Activated T-helper 1 cell treated with anti-CD3 and anti-CD28 coated beads, Interleukin-12 subunit alpha, Interleukin-12 subunit beta, Interleukin-2, Interleukin-4 antibody, amounts not matched to agents 30 ng/mL and 10 ng/mL and 1 ng/mL, durations not matched to agents 14 hours and 24 hours and 36 hours (primary cell): ENCODE data around the gene TTLL5. TPM values are rescaled to one million over a fixed set of nuclear protein-coding genes. Genes with fewer than 3 reads are reported as not detected.

Experiments used
- DNase-seq: peaks from one replicate; pipeline ENCODE4 v3.0.0; 2021; ENCODE audit warnings: low spot score
- H3K27ac Mint-ChIP-seq: one replicate; pipeline ENCODE4 v1.8.0; 2021; ENCODE audit warnings: mild to moderate bottlenecking, mixed read lengths
- H3K27me3 Mint-ChIP-seq: one replicate; pipeline ENCODE4 v1.8.0; 2022; ENCODE audit warnings: mild to moderate bottlenecking, moderate library complexity, mixed read lengths; ENCODE audit not compliant: insufficient read depth
- H3K36me3 Mint-ChIP-seq: one replicate; pipeline ENCODE4 v1.8.0; 2021; ENCODE audit warnings: low read depth, mixed read lengths
- H3K4me1 Mint-ChIP-seq: one replicate; pipeline ENCODE4 v1.8.0; 2021; ENCODE audit warnings: low read depth, mixed read lengths
- H3K4me3 Mint-ChIP-seq: one replicate; pipeline ENCODE4 v1.8.0; 2021; ENCODE audit warnings: mild to moderate bottlenecking, moderate library complexity, mixed read lengths
- H3K9me3 Mint-ChIP-seq: one replicate; pipeline ENCODE4 v1.8.0; 2021; ENCODE audit warnings: mixed read lengths
- intact Hi-C: fragments of 100-400 bp; cut with micrococcal nuclease; formaldehyde crosslinking; loops from one replicate; pipeline ENCODE4 v1.15.1; 2024
- total RNA-seq: library from RNA; stranded (reverse); gene quantifications from 2 replicates; pipeline ENCODE4 v1.2.3, GENCODE V29; 2022

TTLL5 gene
- total RNA-seq, 1 donor from 2014 or later = 36.2 TPM

GRCh38 chr14:75977582-75977943 is 316.5 kb downstream of the TTLL5 start:
- Mint-ChIP-seq H3K9me3 (no peaks in the 10 kb centered on the region), H3K27me3 (no peaks in the 10 kb centered on the region), H3K27ac (no peak overlapping the region), H3K4me1 (peaks cover 36% of the 10 kb centered on the region), H3K36me3 (no peaks in the 10 kb centered on the region), H3K4me3 (no peak overlapping the region)
- intact Hi-C loops = no loop called here
- no peak for DNase-seq

GRCh38 chr14:75978249-75978731 is 317.2 kb downstream of the TTLL5 start:
- DNase-seq = no peak
- Mint-ChIP-seq H3K27me3 (peaks cover 2% of the 10 kb centered on the region), H3K4me1 (peaks cover 40% of the 10 kb centered on the region), H3K9me3 (no peaks in the 10 kb centered on the region), H3K4me3 (no peak overlapping the region), H3K36me3 (no peaks in the 10 kb centered on the region), H3K27ac (no peak overlapping the region)
- intact Hi-C loops = no loop called here

- Mint-ChIP-seq H3K27ac (no peak overlapping the region), H3K4me1 (peaks cover 40% of the 10 kb centered on the region), H3K4me3 (no peak overlapping the region), H3K27me3 (peaks cover 2% of the 10 kb centered on the region), H3K36me3 (no peaks in the 10 kb centered on the region), H3K9me3 (no peaks in the 10 kb centered on the region)
- DNase-seq = no peak
- intact Hi-C loops = no loop called here
These were observed 318.1 kb downstream of the TTLL5 start for GRCh38 chr14:75979071-75979571.

- DNase-seq = no peak
- peak overlapping the region; percentile 52 for H3K27ac Mint-ChIP-seq
- peaks cover 40% of the 10 kb centered on the region for H3K4me1 Mint-ChIP-seq
- H3K9me3 Mint-ChIP-seq = no peaks in the 10 kb centered on the region
- peaks cover 5% of the 10 kb centered on the region for H3K27me3 Mint-ChIP-seq
- no peak overlapping the region for H3K4me3 Mint-ChIP-seq
- H3K36me3 Mint-ChIP-seq = no peaks in the 10 kb centered on the region
- intact Hi-C loops = loop anchor here (5.0 kb wide), 1 partner anchor 803 kb away; the partner anchor contains the start of gene TMED10
These were observed 318.9 kb downstream of the TTLL5 start for GRCh38 chr14:75979648-75980565.

- intact Hi-C loops = loop anchor here (1.0 to 5.0 kb wide), 2 partner anchors 404 to 804 kb away; partner anchors contain the start of gene TMED10
- Mint-ChIP-seq H3K36me3 (no peaks in the 10 kb centered on the region), H3K27ac (no peak overlapping the region), H3K4me1 (peaks cover 40% of the 10 kb centered on the region), H3K27me3 (peaks cover 5% of the 10 kb centered on the region), H3K4me3 (peak overlapping the region; percentile 84), H3K9me3 (no peaks in the 10 kb centered on the region)
- DNase-seq = no peak
These were observed 319.8 kb downstream of the TTLL5 start for GRCh38 chr14:75980856-75981255.

- Mint-ChIP-seq H3K4me1 (peaks cover 48% of the 10 kb centered on the region), H3K4me3 (peak within 1 kb of the TSS; percentile 84), H3K9me3 (no peaks in the 10 kb centered on the region), H3K27ac (peak within 1 kb of the TSS; percentile 85), H3K27me3 (peaks cover 5% of the 10 kb centered on the region), H3K36me3 (no peaks in the 10 kb centered on the region)
- DNase-seq = peak; percentile 27
- intact Hi-C loops = loop anchor here (1.0 to 5.0 kb wide), 5 partner anchors 75 to 804 kb away; partner anchors contain the start of gene TMED10
These were observed 320.6 kb downstream of the TTLL5 start, which contains the start of gene TGFB3 for GRCh38 chr14:75981426-75982265. Gene TGFB3, minus strand, starts transcription at chr14:75981995. Its CDS starts 1,102 bp downstream, at chr14:75980893.

- Mint-ChIP-seq H3K36me3 (no peaks in the 10 kb centered on the region), H3K9me3 (no peaks in the 10 kb centered on the region), H3K4me1 (peaks cover 52% of the 10 kb centered on the region), H3K27ac (peak overlapping the region; percentile 85), H3K27me3 (peaks cover 5% of the 10 kb centered on the region), H3K4me3 (peak overlapping the region; percentile 84)
- intact Hi-C loops = loop anchor here (1.0 to 5.0 kb wide), 4 partner anchors 76 to 805 kb away; partner anchors contain the start of gene TMED10
- DNase-seq = peak; percentile 75
These were observed 321.4 kb downstream of the TTLL5 start for GRCh38 chr14:75982266-75983018.

GRCh38 chr14:75983019-75983358 is 321.9 kb downstream of the TTLL5 start:
- Mint-ChIP-seq H3K36me3 (no peaks in the 10 kb centered on the region), H3K4me3 (peak overlapping the region; percentile 74), H3K9me3 (no peaks in the 10 kb centered on the region), H3K27ac (peak overlapping the region; percentile 48), H3K27me3 (peaks cover 5% of the 10 kb centered on the region), H3K4me1 (peaks cover 52% of the 10 kb centered on the region)
- DNase-seq = no peak
- intact Hi-C loops = loop anchor here (5.0 kb wide), 1 partner anchor 806 kb away; the partner anchor contains the start of gene TMED10

- Mint-ChIP-seq H3K27ac (no peak overlapping the region), H3K4me3 (peak overlapping the region; percentile 89)
- no peak for DNase-seq
These were observed 323.6 kb downstream of the TTLL5 start for GRCh38 chr14:75984674-75985073.

GRCh38 chr14:75985618-75986438 is 324.8 kb downstream of the TTLL5 start, which contains the start of gene IFT43:
Gene IFT43, plus strand, starts transcription at chr14:75985763. Its CDS starts 24 bp downstream, at chr14:75985787.
- peak within 1 kb of the TSS; percentile 89 for H3K4me3 Mint-ChIP-seq
- no peaks in the 10 kb centered on the region for H3K9me3 Mint-ChIP-seq
- DNase-seq = peak; percentile 85
- no peaks in the 10 kb centered on the region for H3K36me3 Mint-ChIP-seq
- intact Hi-C loops = loop anchor here (1.0 to 5.0 kb wide), 5 partner anchors 166 to 1224 kb away; partner anchors contain the start of genes ANGEL1, EIF2B2, ERG28 and TTLL5
- H3K4me1 Mint-ChIP-seq = peaks cover 28% of the 10 kb centered on the region
- peaks cover 5% of the 10 kb centered on the region for H3K27me3 Mint-ChIP-seq
- H3K27ac Mint-ChIP-seq = peak within 1 kb of the TSS; percentile 67

More at GRCh38 chr14:75984674-75985073, 323.6 kb downstream of the TTLL5 start:
- no peaks in the 10 kb centered on the region for H3K36me3 Mint-ChIP-seq
- peaks cover 5% of the 10 kb centered on the region for H3K27me3 Mint-ChIP-seq
- intact Hi-C loops = loop anchor here (1.0 to 5.0 kb wide), 6 partner anchors 168 to 1222 kb away; partner anchors contain the start of genes ANGEL1, EIF2B2, ERG28 and TMED10
- peaks cover 36% of the 10 kb centered on the region for H3K4me1 Mint-ChIP-seq
- H3K9me3 Mint-ChIP-seq = no peaks in the 10 kb centered on the region

- Mint-ChIP-seq H3K36me3 (no peaks in the 10 kb centered on the region), H3K27me3 (peaks cover 5% of the 10 kb centered on the region), H3K4me3 (peak overlapping the region; percentile 89), H3K9me3 (no peaks in the 10 kb centered on the region), H3K27ac (peak overlapping the region; percentile 67), H3K4me1 (peaks cover 23% of the 10 kb centered on the region)
- intact Hi-C loops = loop anchor here (5.0 kb wide), 3 partner anchors 826 to 1224 kb away; partner anchors contain the start of genes ANGEL1, EIF2B2 and YLPM1
- DNase-seq = no peak
These were observed 325.4 kb downstream of the TTLL5 start for GRCh38 chr14:75986439-75986765.
